ENCODE measurements around the gene UBTF. TPM values are rescaled to one million over a fixed set of nuclear protein-coding genes. Genes with fewer than 3 reads are reported as not detected.

UBTF gene
- total and polyA plus RNA-seq, 9 of the 15 experiments (the other 6 are each of a cell fraction or from before 2014, with no cell fraction given), result 1.2 to 113 (median 83.6) TPM

DNA sequence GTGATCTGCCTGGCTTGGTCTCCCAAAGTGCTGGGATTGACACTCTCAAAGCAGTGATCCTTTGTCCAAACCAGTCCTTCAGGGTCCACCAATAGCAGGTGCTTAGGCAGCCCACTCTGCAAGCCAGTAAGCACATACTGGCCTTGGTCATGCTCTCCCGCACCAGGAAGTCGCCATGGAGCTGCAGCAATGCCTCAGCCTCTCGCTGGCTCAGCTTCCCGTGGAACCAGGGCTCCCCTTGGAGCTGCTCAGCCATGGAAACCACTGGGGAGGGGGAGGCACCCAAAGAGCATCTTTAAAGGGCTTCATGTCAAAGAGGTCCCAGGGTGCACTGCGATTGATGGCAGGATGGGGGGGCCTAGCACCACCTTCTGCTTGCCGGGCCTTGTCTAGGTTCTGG, 9.6 kb upstream of the UBTF start:
- no TSS peak for BruUV-seq (replicated peaks)

More for the DNA sequence above, 9.6 kb upstream of the UBTF start:
- no peaks in the 10 kb centered on the region for H3K79me2 ChIP-seq (ENCODE audit: control insufficient read depth, insufficient read depth, low read length)
- no peaks in the 10 kb centered on the region for H3K36me3 ChIP-seq (ENCODE audit: control insufficient read depth, insufficient read depth, low read length)
- H3K27me3 ChIP-seq (ENCODE audit: control insufficient read depth in 2 of 2, insufficient read depth in 2 of 2, low read length in 2 of 2), result no peaks in the 10 kb centered on the region
- peaks cover 0 to 8% of the 10 kb centered on the region in 2 experiments; a peak in 1 of 5 replicates for H3K4me1 ChIP-seq (replicated peaks in 1 of 2; ENCODE audit: control insufficient read depth in 2 of 2, insufficient read depth in 2 of 2, low read length in 2 of 2)
- DNase-seq (ENCODE audit: extremely low read depth in 1 of 4, low spot score in 3 of 4), result no peak
- FAIRE-seq, result no peak
- H2AFZ ChIP-seq (ENCODE audit: low read depth, low read length), result no peak overlapping the region
- H3K9me3 ChIP-seq (replicated peaks; ENCODE audit: control insufficient read depth, insufficient read depth, low read depth, low read length), result no peaks in the 10 kb centered on the region
- no peak for ATAC-seq
- POLR2A ChIA-PET, result interaction anchor here (0.6 to 1.8 kb wide), 2 partner anchors 7 to 31 kb away, joined by 3 to 5 read pairs; no protein-coding TSS in a partner anchor
- no peak overlapping the region for H3K4me3 ChIP-seq
- 38% methylated on average over 6 of the region's 6 CpGs for WGBS (ENCODE audit: insufficient coverage, low coverage, missing lambda C conversion rate)
- CTCF ChIA-PET (ENCODE audit: low intra/inter-chr PET ratio), result no interaction called here
- intact Hi-C loops (cut with micrococcal nuclease), result no loop called here
- H3K9ac ChIP-seq (ENCODE audit: insufficient read depth in 1 of 2, low read depth in 2 of 2, low read length in 2 of 2), result peak overlapping the region in 1 of 2 experiments; percentile 20; a peak in 1 of 4 replicates
- TF ChIP-seq RBM34 (IDR thresholded peaks at IDR 0.05; ENCODE audit: borderline replicate concordance, insufficient read depth, low read length) (no peak), RAD21 (CRISPR knock-in tag; conservative IDR thresholded peaks at IDR 0.05 in 1 of 2, IDR thresholded peaks at IDR 0.05 in 1 of 2) (no peak), HEY1 (CRISPR knock-in tag; IDR thresholded peaks at IDR 0.05; ENCODE audit: borderline replicate concordance) (no peak), ESRRA (IDR thresholded peaks at IDR 0.05; ENCODE audit: borderline replicate concordance, low read depth) (no peak), BRD9 (IDR thresholded peaks at IDR 0.05; ENCODE audit: low read depth, partially characterized antibody) (no peak), SMAD2 (IDR thresholded peaks at IDR 0.05; ENCODE audit: low read depth, low read length) (no peak), MED1 (CRISPR knock-in tag; IDR thresholded peaks at IDR 0.05; ENCODE audit: borderline replicate concordance) (no peak), TBP (optimal IDR thresholded peaks at IDR 0.05; ENCODE audit: low read depth, low read length) (no peak), ZFP1 (CRISPR knock-in tag; IDR thresholded peaks at IDR 0.05) (no peak), HDGF (IDR thresholded peaks at IDR 0.05) (no peak), YY1 (IDR thresholded peaks at IDR 0.05; ENCODE audit: borderline replicate concordance in 1 of 3, control insufficient read depth in 1 of 3, extremely low read depth in 1 of 3, insufficient read depth in 3 of 3, insufficient read length in 1 of 3, insufficient replicate concordance in 2 of 3, low read depth in 1 of 3, low read length in 2 of 3) (no peak), PCBP1 (IDR thresholded peaks at IDR 0.05; ENCODE audit: low read depth, low read length, poor library complexity, severe bottlenecking) (no peak), ZNF3 (CRISPR knock-in tag; IDR thresholded peaks at IDR 0.05) (no peak), SMARCE1 (IDR thresholded peaks at IDR 0.05) (no peak), DDX20 (tag; IDR thresholded peaks at IDR 0.05; ENCODE audit: low read depth) (no peak), YBX1 (IDR thresholded peaks at IDR 0.05) (no peak), HCFC1 (IDR thresholded peaks at IDR 0.05; ENCODE audit: low read depth, low read length) (no peak), ZNF76 (CRISPR knock-in tag; IDR thresholded peaks at IDR 0.05; ENCODE audit: borderline replicate concordance) (no peak)
- TF ChIP-seq, protein P1, sequence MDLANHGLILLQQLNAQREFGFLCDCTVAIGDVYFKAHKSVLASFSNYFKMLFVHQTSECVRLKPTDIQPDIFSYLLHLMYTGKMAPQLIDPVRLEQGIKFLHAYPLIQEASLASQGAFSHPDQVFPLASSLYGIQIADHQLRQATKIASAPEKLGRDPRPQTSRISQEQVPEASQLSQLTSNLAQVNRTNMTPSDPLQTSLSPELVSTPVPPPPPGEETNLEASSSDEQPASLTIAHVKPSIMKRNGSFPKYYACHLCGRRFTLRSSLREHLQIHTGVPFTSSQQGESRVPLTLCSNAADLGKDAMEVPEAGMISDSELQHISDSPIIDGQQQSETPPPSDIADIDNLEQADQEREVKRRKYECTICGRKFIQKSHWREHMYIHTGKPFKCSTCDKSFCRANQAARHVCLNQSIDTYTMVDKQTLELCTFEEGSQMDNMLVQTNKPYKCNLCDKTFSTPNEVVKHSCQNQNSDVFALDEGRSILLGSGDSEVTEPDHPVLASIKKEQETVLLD (IDR thresholded peaks at IDR 0.05), result no peak
- TF ChIP-seq, protein P2, sequence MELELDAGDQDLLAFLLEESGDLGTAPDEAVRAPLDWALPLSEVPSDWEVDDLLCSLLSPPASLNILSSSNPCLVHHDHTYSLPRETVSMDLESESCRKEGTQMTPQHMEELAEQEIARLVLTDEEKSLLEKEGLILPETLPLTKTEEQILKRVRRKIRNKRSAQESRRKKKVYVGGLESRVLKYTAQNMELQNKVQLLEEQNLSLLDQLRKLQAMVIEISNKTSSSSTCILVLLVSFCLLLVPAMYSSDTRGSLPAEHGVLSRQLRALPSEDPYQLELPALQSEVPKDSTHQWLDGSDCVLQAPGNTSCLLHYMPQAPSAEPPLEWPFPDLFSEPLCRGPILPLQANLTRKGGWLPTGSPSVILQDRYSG (tag; conservative IDR thresholded peaks at IDR 0.05; ENCODE audit: low read depth), result no peak
- in situ Hi-C loops (cut with MboI), result no loop called here
- no peak overlapping the region for H3K4me2 ChIP-seq (ENCODE audit: insufficient read depth, low read length)
- no peak overlapping the region for H3K27ac ChIP-seq (ENCODE audit: extremely low read depth, low read depth, low read length)
- no peaks in the 10 kb centered on the region for H4K20me1 ChIP-seq (replicated peaks; ENCODE audit: control insufficient read depth, insufficient read depth, low read length)
- H3K9me1 ChIP-seq (ENCODE audit: control insufficient read depth, insufficient read depth, low read length), result no peaks in the 10 kb centered on the region

Measured in K562 (cell line).